ENCODE measurements around the gene ZNF569. TPM values are rescaled to one million over a fixed set of nuclear protein-coding genes. Genes with fewer than 3 reads are reported as not detected.
"Not testable (repeated sequence)": the region's sequence is repeated elsewhere in the genome, so short reads cannot be mapped to it uniquely, and the experiment has no call there.

Gene ZNF569
- total and polyA plus RNA-seq, 2 donors (not counting 3 experiments of a cell fraction or from before 2014, with no cell fraction given), result 0.86 to 4.4 TPM

DNA sequence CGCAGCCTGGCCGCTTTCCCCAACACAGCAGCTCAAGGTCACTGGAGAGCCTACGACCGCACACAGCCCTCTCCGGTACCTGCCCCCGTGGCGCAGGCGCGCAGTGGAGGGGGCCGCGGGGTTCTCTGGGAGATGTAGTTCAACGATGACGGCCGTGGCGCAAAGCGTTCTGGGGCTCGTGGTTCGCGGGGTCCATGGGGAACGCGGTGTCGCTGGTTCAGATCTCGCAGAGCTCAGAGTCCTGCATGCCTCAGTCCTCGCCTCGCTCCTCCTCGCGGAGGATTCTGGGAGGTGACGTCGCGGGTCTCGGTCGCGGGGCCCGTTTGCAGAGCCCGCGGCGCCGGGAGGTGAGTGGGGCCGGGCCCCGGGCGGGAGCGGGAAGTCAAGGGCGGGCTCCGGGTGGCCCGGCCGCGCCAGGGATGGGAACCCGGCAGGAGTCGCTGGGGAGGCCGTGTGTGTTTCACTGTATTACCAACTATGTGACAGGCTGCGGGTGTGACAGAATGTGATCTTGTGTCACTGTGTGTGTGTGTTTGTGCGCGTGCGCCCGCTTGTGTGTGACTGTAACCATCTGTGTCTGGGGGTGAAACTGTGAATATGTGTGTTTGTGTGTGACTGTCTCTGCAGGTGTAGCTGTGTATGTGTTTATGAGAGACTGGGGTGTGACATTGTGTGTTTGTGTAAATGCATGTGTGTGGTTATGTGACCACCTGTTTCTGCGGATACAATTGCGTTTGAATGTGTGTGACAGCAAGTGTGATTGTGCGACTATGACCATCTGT lies 96.2 kb downstream of the ZNF569 start, which contains the start of gene ZNF527:
Gene ZNF527 (plus strand): TSS at position 220 of the 782 bp plus-strand sequence. CDS start 3,100 bp downstream, outside the sequence.
- Histone ChIP-seq H3K36me3 (ENCODE audit: control insufficient read depth in 2 of 2, extremely low read depth in 1 of 2, insufficient read depth in 2 of 2, low read length in 2 of 2) (peaks cover 0 to 3% of the 10 kb centered on the region in 2 experiments), H3K4me1 (ENCODE audit: control insufficient read depth, extremely low read depth, insufficient read depth, low read length) (no peaks in the 10 kb centered on the region), H3K4me3 (replicated peaks in 1 of 3; ENCODE audit: insufficient read depth in 1 of 3, low read depth in 1 of 3, low read length in 3 of 3) (peak within 1 kb of the TSS; percentile 13 to 89 (median 72)), H3K27ac (ENCODE audit: insufficient read depth, low read depth, low read length) (peak within 1 kb of the TSS; percentile 14), H3K27me3 (ENCODE audit: control insufficient read depth in 2 of 2, insufficient read depth in 2 of 2, low read length in 2 of 2) (no peaks in the 10 kb centered on the region), H3K4me2 (ENCODE audit: insufficient read depth, low read length) (peak within 1 kb of the TSS; percentile 50), H4K20me1 (replicated peaks; ENCODE audit: control insufficient read depth, extremely low read depth, insufficient read depth, low read length) (no peaks in the 10 kb centered on the region), H3K79me2 (ENCODE audit: control insufficient read depth, insufficient read depth, low read length) (no peaks in the 10 kb centered on the region), H3K9me3 (replicated peaks; ENCODE audit: control insufficient read depth, insufficient read depth, low read length) (no peaks in the 10 kb centered on the region), H3K9ac (replicated peaks; ENCODE audit: extremely low read depth, insufficient read depth, low read length) (peak within 1 kb of the TSS; percentile 64), H2AFZ (ENCODE audit: low read depth, low read length) (peak within 1 kb of the TSS; percentile 94), H3K9me1 (replicated peaks; ENCODE audit: control insufficient read depth, extremely low read depth, insufficient read depth, low read length) (no peaks in the 10 kb centered on the region)
- DNase-seq (ENCODE audit: low read depth, low spot score) (peak; percentile 98), FAIRE-seq (peak; percentile 98)
- BruUV-seq (replicated peaks), result TSS peak; percentile 53
- ChIA-PET POLR2A (interaction anchor here (0.5 to 1.4 kb wide), 7 partner anchors 37 to 224 kb away, joined by 3 to 9 read pairs (median 4); partner anchors contain the start of genes ZNF540, ZNF569, ZNF570 and ZNF571), CTCF (interaction anchor here (0.7 to 1.4 kb wide), 7 partner anchors 9 to 96 kb away, joined by 3 to 8 read pairs (median 4); partner anchors contain the start of gene ZNF569)
- dilution Hi-C loops (cut with MboI; ENCODE audit: extremely low pct_ligation_motif_present, low sequenced_read_pairs) (no loop called here), intact Hi-C loops (cut with micrococcal nuclease) (loop anchor here (1.0 to 2.0 kb wide), 6 partner anchors 9 to 408 kb away; partner anchors contain the start of genes ZNF569 and ZNF573)
- TF ChIP-seq EZH2 (IDR thresholded peaks at IDR 0.05; ENCODE audit: borderline replicate concordance, low read depth, low read length, severe bottlenecking) (no peak), CTCF (IDR thresholded peaks at IDR 0.05; ENCODE audit: extremely low read depth in 1 of 2, insufficient read depth in 1 of 2, low read depth in 1 of 2, low read length in 2 of 2) (no peak), GATA2 (IDR thresholded peaks at IDR 0.05; ENCODE audit: insufficient read depth, insufficient read length, low read depth, low read length) (no peak), FOS (IDR thresholded peaks at IDR 0.05; ENCODE audit: borderline replicate concordance, insufficient read depth, low read length) (no peak), POLR2AphosphoS5 (IDR thresholded peaks at IDR 0.05; ENCODE audit: insufficient read depth, low read depth, low read length) (peak; percentile 48), POLR2A (IDR thresholded peaks at IDR 0.05; ENCODE audit: low read depth, low read length) (peak; percentile 74), JUN (IDR thresholded peaks at IDR 0.05; ENCODE audit: borderline replicate concordance, insufficient read depth, insufficient read length, low read depth) (no peak), MYC (IDR thresholded peaks at IDR 0.05; ENCODE audit: low read depth, low read length) (peak; percentile 51)
- TF ChIP-seq, protein P1, sequence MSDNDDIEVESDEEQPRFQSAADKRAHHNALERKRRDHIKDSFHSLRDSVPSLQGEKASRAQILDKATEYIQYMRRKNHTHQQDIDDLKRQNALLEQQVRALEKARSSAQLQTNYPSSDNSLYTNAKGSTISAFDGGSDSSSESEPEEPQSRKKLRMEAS (IDR thresholded peaks at IDR 0.05; ENCODE audit: insufficient read depth, insufficient read length), result peak; percentile 76

GRCh38 chr19:37370386-37370879 lies 96.8 kb downstream of the ZNF569 start:
- Histone ChIP-seq H3K4me3 (replicated peaks in 1 of 3; ENCODE audit: insufficient read depth in 1 of 3, low read depth in 1 of 3, low read length in 3 of 3) (peak overlapping the region; percentile 12 to 89 (median 72)), H2AFZ (ENCODE audit: low read depth, low read length) (peak overlapping the region; percentile 74), H3K9ac (replicated peaks; ENCODE audit: extremely low read depth, insufficient read depth, low read length) (peak overlapping the region; percentile 39), H3K4me2 (ENCODE audit: insufficient read depth, low read length) (peak overlapping the region; percentile 50)
- CTCF ChIA-PET, result interaction anchor here (0.7 to 1.4 kb wide), 7 partner anchors 8 to 97 kb away, joined by 3 to 8 read pairs (median 4); partner anchors contain the start of gene ZNF569
- H3K9me1 ChIP-seq (replicated peaks; ENCODE audit: control insufficient read depth, extremely low read depth, insufficient read depth, low read length); H3K4me1 ChIP-seq (ENCODE audit: control insufficient read depth, extremely low read depth, insufficient read depth, low read length); H3K27me3 ChIP-seq (ENCODE audit: control insufficient read depth in 2 of 2, insufficient read depth in 2 of 2, low read length in 2 of 2); H3K79me2 ChIP-seq (ENCODE audit: control insufficient read depth, insufficient read depth, low read length); dilution Hi-C loops (cut with MboI; ENCODE audit: extremely low pct_ligation_motif_present, low sequenced_read_pairs); H3K36me3 ChIP-seq (ENCODE audit: control insufficient read depth in 2 of 2, extremely low read depth in 1 of 2, insufficient read depth in 2 of 2, low read length in 2 of 2); BruUV-seq (replicated peaks); H3K9me3 ChIP-seq (replicated peaks; ENCODE audit: control insufficient read depth, insufficient read depth, low read length); FAIRE-seq; DNase-seq (ENCODE audit: low read depth, low spot score); H3K27ac ChIP-seq (ENCODE audit: insufficient read depth, low read depth, low read length); H4K20me1 ChIP-seq (replicated peaks; ENCODE audit: control insufficient read depth, extremely low read depth, insufficient read depth, low read length): not testable (repeated sequence)
- intact Hi-C loops (cut with micrococcal nuclease), result loop anchor here (2.0 kb wide), 2 partner anchors 96 to 154 kb away; partner anchors contain the start of gene ZNF569
- POLR2A ChIA-PET, result interaction anchor here (0.5 to 1.4 kb wide), 6 partner anchors 36 to 224 kb away, joined by 3 to 9 read pairs (median 4); partner anchors contain the start of genes ZNF540, ZNF569, ZNF570 and ZNF571

Data from endothelial cell of umbilical vein (primary cell).